HCT116 (cell line): Measurements from ENCODE around the gene REN. TPM values are rescaled to one million over a fixed set of nuclear protein-coding genes. Genes with fewer than 3 reads are reported as not detected.

Source experiments
- ATAC-seq: fragments of 200-7000 bp; cut with Tn5 transposase; 2 replicates; pipeline ENCODE4 v1.9.1; 2020; ENCODE audit warnings: mild to moderate bottlenecking, moderate library complexity
- BruUV-seq: library from RNA; stranded (reverse); fragments of 400-500 nt; replicated peaks from 2 replicates; lab custom pipeline; 2021; lab: Mats Ljungman, UMichigan
- CTCF ChIA-PET: fragments of 300-600 bp; sonication (Branson Sonifier 250); formaldehyde crosslinking; loops from one replicate; lab custom pipeline; 2021; ENCODE audit warnings: antibody characterized with exemption; lab: Charles Lee
- POLR2A ChIA-PET: fragments of 300-600, 350-600 bp; sonication (Branson Sonifier 250); formaldehyde crosslinking; loops from one replicate; lab custom pipeline; 2021; ENCODE audit warnings: antibody characterized with exemption; lab: Charles Lee
- RAD21 ChIA-PET, 2 experiments: fragments of 300-600 bp; sonication (Branson Sonifier 250); formaldehyde crosslinking; loops; one replicate each; lab custom pipeline; 2023; ENCODE audit warnings: low total read pairs in 2 of 2; ENCODE audit not compliant: uncharacterized antibody in 2 of 2, unreplicated experiment in 2 of 2, low non-redundant PET in 1 of 2; lab: Charles Lee
- DNase-seq: peaks from one replicate; pipeline ENCODE4 v3.0.0-alpha.2; 2010; ENCODE audit warnings: low read depth, low spot score
- H2AFZ ChIP-seq: fragments of 200-600 bp; shearing (Covaris generic), sonication (generic); 2 replicates; pipeline ENCODE4 v1.6.1; 2017; ENCODE audit warnings: low read depth, mixed run types, mixed read lengths, antibody characterized with exemption, low read length; ENCODE audit not compliant: poor library complexity, severe bottlenecking
- H3K27ac ChIP-seq: 2 replicates; pipeline ENCODE4 v1.5.1; 2012; ENCODE audit warnings: low read depth, low read length
- H3K27me3 ChIP-seq: fragments of 200-600 bp; sonication (generic); 2 replicates; pipeline ENCODE4 v1.6.1; 2016; ENCODE audit warnings: mixed run types, low read length, mixed read lengths; ENCODE audit not compliant: insufficient read depth
- H3K36me3 ChIP-seq, 2 experiments: fragments of 200-500 bp in 1 of 2; fragments of 200-600 bp in 1 of 2; sonication (Bioruptor generic) in 1 of 2; sonication (generic) in 1 of 2; 2 replicates each; pipeline versions ENCODE4 v1.5.1 to v1.6.1; 2014 to 2016; ENCODE audit warnings: low read length in 2 of 2, inconsistent platforms in 1 of 2, mixed read lengths in 1 of 2, mixed run types in 1 of 2; ENCODE audit not compliant: insufficient read depth in 2 of 2, control insufficient read depth in 1 of 2
- H3K4me1 ChIP-seq, 2 experiments: fragments of 200-600 bp in 1 of 2; sonication (generic) in 1 of 2; 2 replicates each; pipeline versions ENCODE4 v1.5.1 to v1.6.1; 2012 to 2017; ENCODE audit warnings: low read length in 2 of 2, inconsistent platforms in 1 of 2, mild to moderate bottlenecking in 1 of 2, mixed read lengths in 1 of 2, mixed run types in 1 of 2, moderate library complexity in 1 of 2; ENCODE audit not compliant: insufficient read depth in 2 of 2, control insufficient read depth in 1 of 2
- H3K4me2 ChIP-seq: fragments of 200-600 bp; sonication (generic); 2 replicates; pipeline ENCODE4 v1.6.1; 2017; ENCODE audit warnings: mixed run types, low read length, mixed read lengths
- H3K4me3 ChIP-seq, 2 experiments: fragments of 200-600 bp in 1 of 2; sonication (generic) in 1 of 2; replicated peaks in 1 of 2; 2 replicates each; pipeline ENCODE4 v1.5.1; 2011 to 2016; ENCODE audit warnings: low read length in 2 of 2, control low read depth in 1 of 2, low read depth in 1 of 2, mild to moderate bottlenecking in 1 of 2, mixed read lengths in 1 of 2, mixed run types in 1 of 2
- H3K79me2 ChIP-seq: fragments of 200-600 bp; sonication (generic); 2 replicates; pipeline ENCODE4 v1.6.1; 2017; ENCODE audit warnings: mild to moderate bottlenecking, mixed run types, low read length, moderate library complexity, mixed read lengths; ENCODE audit not compliant: insufficient read depth
- H3K9ac ChIP-seq: fragments of 200-600 bp; sonication (generic); 2 replicates; pipeline ENCODE4 v1.6.1; 2016; ENCODE audit warnings: low read length, mixed read lengths
- H3K9me2 ChIP-seq: fragments of 200-600 bp; sonication (generic), shearing (Covaris generic); 2 replicates; pipeline ENCODE4 v1.6.1; 2017; ENCODE audit warnings: mixed run types, mild to moderate bottlenecking, moderate library complexity; ENCODE audit not compliant: insufficient read depth
- H3K9me3 ChIP-seq, 2 experiments: fragments of 200-500 bp in 1 of 2; fragments of 200-600 bp in 1 of 2; sonication (Bioruptor generic) in 1 of 2; sonication (generic) in 1 of 2; 2 replicates each; pipeline ENCODE4 v1.6.1; 2014 to 2017; ENCODE audit warnings: low read length in 2 of 2, mixed read lengths in 2 of 2, inconsistent platforms in 1 of 2, low read depth in 1 of 2, mild to moderate bottlenecking in 1 of 2, mixed run types in 1 of 2, moderate library complexity in 1 of 2; ENCODE audit not compliant: control insufficient read depth in 1 of 2, insufficient read depth in 1 of 2
- H4K20me1 ChIP-seq: fragments of 200-600 bp; sonication (generic), shearing (Covaris generic); 2 replicates; pipeline ENCODE4 v1.6.1; 2017; ENCODE audit warnings: mixed run types, mild to moderate bottlenecking, moderate library complexity; ENCODE audit not compliant: insufficient read depth
- ATF3 ChIP-seq: IDR thresholded peaks from 2 replicates; pipeline ENCODE4 v1.6.1; 2012
- ELF1 ChIP-seq: IDR thresholded peaks from 2 replicates; pipeline ENCODE4 v1.6.1; 2012; ENCODE audit warnings: low read depth, borderline replicate concordance
- REST ChIP-seq: IDR thresholded peaks from 2 replicates; pipeline ENCODE4 v1.6.1; 2012; ENCODE audit warnings: low read depth
- TCF7L2 ChIP-seq: IDR thresholded peaks from 2 replicates; pipeline ENCODE4 v1.7.0; 2011; ENCODE audit warnings: borderline replicate concordance, inconsistent platforms; ENCODE audit not compliant: insufficient read depth, insufficient read length; ENCODE audit errors: extremely low read depth
- intact Hi-C: fragments of 100-400 bp; cut with micrococcal nuclease; formaldehyde crosslinking; loops from 2 replicates; pipeline ENCODE4 v1.10.0; 2022
- total RNA-seq: library from RNA; stranded (reverse); gene quantifications from one replicate; pipeline ENCODE4 v1.2.1, GENCODE V29; 2021; ENCODE audit not compliant: unreplicated experiment

REN gene
- total RNA-seq, 1 experiment from 2014 or later, result 0.47 TPM

- no peak overlapping the region for H2AFZ ChIP-seq
- no peaks in the 10 kb centered on the region for H3K4me1 ChIP-seq
- H3K27ac ChIP-seq, result no peak overlapping the region
- no peaks in the 10 kb centered on the region; a peak in 1 of 4 replicates for H3K36me3 ChIP-seq
- BruUV-seq, result no TSS peak
- no peak overlapping the region for H3K9ac ChIP-seq
- TF ChIP-seq ELF1 (no peak), REST (no peak), ATF3 (no peak), TCF7L2 (no peak)
- TF ChIP-seq, all 23 proteins: peak for 0
- RAD21 ChIA-PET, result no interaction called here
- POLR2A ChIA-PET, result no interaction called here
- no peak for DNase-seq
- Histone ChIP-seq H3K4me3 (no peak overlapping the region), H3K79me2 (no peaks in the 10 kb centered on the region), H3K9me2 (no peaks in the 10 kb centered on the region), H4K20me1 (no peaks in the 10 kb centered on the region), H3K9me3 (no peaks in the 10 kb centered on the region), H3K27me3 (no peaks in the 10 kb centered on the region), H3K4me2 (no peak overlapping the region)
- no peak for ATAC-seq
- CTCF ChIA-PET, result no interaction called here
- intact Hi-C loops, result no loop called here
Observed at GRCh38 chr1:204121840-204122555, 44.1 kb downstream of the REN start.
